Activated T-helper 9 cell treated with anti-CD3 and anti-CD28 coated beads, Interleukin-2, amount 50 U/mL, for 16 hours (primary cell): ENCODE measurements around the gene LAMA2.

Experiments
- DNase-seq: peaks from one replicate; pipeline ENCODE4 v3.0.0-alpha.2; 2020; ENCODE audit warnings: low read depth

LAMA2 gene

GRCh38 chr6:129494099-129494498 is 611.2 kb downstream of the LAMA2 start:
- no peak for DNase-seq

- no peak for DNase-seq
Observed at GRCh38 chr6:129494586-129494985, 611.6 kb downstream of the LAMA2 start.

GRCh38 chr6:129495652-129496051 is 612.7 kb downstream of the LAMA2 start:
- no peak for DNase-seq

DNA sequence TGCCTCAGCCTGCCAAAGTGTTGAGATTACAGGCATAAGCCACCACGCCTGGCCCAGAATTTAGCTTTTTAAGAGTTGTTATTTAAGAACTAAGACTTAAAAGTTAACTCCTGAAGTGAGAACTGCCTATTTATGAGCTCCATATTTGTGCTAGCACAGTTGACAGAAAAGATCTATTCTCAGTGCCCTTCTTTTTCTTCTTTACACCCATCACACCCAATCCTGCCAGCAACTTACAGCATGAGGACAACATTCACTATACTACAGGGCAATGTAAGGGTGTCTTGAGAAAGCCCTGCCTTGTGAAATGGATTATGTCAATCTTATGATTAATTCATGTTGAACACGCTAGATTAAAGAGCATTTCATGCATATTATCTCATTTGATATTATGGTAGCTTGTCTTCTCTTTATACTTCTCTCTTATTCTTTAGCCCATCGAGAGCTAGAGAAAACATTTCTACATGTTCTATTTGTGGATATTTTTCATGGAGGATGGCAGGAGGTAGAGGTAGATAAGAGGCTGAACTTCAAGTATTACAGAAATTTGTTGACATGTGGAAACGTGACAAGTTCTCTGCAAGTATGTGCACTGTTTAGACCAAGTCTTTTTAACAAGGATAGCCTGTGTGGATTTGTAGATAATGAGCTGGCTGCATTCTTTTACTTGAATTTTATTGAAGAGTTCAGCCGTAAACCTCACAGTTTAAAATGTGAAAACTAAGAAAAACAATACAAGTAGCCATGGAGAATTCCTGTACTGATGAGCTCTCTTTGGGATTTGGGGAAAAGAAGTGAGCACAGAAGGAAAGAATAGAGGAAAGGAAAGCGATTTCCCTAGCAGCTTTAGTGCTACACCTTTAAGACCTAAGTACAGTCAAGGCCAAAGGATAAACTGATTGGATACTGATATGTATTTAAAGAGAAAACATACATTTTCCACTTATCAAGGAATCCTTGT is 614.8 kb downstream of the LAMA2 start:
- no peak for DNase-seq

DNA sequence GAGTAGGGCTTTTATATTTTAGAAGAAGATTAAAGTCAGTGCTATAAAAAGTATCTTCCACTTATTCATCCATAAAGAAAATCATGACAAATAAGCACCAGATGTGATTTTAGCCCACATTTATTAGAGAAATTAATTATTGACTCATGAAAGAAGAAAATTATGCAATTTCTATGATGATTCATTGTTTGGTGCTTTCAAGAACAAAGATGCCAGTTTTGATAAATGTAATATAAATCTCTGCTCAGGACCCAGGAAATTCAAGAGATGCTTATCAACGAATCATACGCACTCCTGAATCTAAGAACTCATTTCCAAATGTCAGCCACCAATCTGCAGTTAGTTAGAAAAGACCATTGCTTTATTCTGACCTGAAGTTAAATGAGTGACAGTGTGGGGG is 615.6 kb downstream of the LAMA2 start:
- DNase-seq: no peak

GRCh38 chr6:129498950-129499842 is 616.3 kb downstream of the LAMA2 start:
- DNase-seq: no peak

DNA sequence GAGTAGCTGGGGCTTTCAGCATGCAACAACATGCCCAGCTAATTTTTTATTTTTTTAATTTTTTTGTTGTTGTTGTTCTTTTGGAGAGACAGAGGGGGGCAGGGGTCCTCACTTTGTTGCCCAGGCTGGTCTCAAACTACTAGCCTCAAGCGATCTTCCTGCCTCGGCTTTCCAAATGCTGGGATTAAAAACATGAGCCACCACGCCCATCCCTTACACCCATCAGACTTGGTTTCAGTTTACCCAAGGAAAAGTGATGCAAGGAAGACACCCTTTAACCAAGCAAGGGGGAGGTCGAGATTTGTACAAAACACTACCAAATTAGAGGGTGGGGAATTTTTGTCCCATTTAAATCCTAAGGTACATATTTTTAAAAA is 616.9 kb downstream of the LAMA2 start:
- DNase-seq: no peak

GRCh38 chr6:129500958-129501739 is 618.2 kb downstream of the LAMA2 start:
- peak; percentile 16 for DNase-seq

DNA sequence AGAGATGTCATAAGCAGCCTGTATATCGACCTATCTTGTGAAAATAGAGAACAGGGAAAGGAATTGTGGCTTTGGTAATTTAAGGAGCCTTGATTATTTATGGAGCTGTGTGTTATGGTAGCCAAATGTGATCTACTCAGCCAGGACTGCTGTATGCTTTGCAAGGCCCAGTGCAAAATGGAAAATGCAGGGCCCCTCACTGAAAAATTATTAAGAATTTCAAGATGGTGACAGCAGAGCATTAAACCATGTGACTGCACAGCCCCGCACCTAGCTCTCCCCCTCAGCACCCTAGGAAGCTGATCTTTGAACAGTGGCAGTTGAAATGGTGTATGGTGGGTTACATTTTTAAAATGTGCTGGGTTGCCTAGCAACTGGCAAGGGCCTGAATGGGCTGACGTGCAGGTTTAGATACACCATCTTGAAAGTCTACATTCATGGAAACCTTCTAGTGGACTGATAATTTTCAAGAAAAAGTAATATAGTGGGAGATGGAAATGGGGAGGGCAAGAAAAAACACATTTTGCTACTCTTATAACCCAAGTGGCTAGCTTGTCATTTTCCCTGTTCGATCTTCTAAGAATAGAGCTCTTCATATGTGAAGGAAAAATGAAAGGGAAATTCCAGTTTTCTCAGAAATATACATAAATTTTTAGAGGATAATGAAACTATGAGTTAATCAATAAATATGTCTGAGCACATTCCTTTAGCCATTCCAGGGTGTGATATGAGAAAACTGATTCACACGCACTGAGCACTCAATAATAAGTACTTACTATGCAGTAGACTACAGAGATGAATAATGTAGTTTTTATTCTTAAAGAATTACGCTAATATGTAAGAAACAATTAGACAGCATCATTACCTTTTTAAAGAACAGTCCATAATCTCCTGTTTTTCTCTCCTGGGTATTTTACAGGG is 619.1 kb downstream of the LAMA2 start:
- no peak for DNase-seq

DNA sequence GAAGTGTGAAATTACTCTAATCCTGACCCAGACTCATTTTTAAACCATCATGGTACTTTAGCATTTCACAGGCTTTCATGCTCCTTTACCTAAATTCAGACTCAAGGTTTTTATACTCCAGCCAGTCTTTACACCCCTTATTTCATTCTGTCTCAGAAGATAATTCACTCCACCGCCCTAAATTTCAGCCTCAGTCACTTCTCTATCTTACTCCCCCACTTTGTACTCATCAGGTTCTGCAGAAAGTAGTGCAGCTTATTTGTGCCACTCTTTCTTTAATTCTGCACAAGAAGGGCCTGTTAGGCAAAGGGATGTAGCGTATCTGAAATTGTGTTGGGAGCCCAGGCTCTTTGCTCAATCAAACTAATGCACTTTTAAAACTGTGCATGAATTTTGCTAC is 621.5 kb downstream of the LAMA2 start:
- no peak for DNase-seq

DNA sequence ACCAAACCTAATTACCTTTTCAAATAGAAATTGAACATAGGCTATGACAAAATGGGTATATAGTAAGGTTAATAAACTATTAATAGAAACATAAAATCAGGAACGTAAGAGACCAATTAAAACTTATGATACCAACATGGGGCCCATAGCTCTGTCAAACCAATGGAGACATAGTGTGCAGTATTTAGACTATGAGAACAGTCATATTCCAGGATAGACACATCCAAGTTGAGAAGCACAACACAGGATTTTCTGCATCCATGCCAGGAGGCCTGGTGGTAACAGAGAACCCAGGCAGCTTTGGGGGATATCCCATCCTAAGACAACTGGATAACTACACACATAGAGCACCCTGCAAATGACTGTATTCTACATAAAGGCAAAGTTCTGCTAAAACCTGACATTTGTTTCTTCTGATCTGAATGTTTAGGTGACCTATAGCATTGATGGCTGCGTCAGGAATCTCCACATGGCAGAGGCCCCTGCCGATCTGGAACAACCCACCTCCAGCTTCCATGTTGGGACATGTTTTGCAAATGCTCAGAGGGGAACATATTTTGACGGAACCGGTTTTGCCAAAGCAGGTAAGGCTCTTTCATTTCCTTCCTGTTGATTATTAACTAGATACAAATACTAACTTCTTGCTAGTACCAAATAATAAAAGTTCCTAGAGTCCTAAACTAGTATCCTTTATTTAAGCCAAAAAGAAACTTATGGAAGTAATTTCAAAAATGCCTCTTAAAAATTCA is 624.3 kb downstream of the LAMA2 start:
- no peak for DNase-seq

DNA sequence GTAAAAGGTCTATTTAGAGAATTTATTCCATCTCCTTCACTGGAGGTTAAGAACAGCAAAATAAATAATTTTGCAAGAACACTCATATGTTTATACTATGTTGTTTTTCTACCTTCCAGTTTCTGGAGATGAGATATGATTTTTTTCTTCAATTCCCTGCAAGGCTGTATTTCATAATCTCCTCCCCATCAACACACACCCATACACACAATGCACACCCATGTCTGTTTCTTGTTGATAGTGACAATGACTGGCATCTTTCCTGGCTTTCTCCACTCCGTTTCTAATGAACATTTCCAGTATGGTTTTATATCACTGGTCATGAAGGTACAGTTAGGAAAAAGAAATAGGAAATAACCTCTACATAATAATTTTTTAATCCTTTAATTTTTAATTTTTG is 624.9 kb downstream of the LAMA2 start:
- no peak for DNase-seq

DNA sequence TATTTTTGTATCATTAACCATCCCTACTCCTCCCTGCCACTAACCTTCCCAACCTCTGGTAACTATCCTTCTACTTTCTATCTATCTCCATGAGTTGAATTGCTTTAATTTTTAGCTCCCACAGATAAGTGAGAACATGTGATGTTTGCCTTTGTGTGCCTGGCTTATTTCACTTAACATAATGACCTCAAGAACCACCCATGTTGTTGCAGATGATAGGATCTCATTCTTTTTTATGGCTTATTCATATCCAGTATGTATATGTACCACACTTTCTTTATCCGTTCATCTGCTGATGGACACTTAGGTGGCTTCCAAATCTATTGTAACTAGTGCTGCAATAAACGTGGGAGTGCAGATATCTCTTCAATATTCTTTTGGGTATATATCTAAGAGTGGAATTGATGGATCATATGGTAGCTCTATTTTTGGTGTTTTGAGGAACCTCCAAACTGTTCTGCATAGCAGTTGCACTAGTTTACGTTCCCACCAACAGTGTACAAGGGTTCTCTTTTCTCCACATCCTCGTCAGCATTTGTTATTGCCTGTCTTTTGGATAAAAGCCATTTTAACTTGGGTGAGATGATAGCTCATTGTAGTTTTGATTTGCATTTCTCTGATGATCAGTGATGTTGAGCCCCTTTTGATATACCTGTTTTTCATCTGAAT is 625.7 kb downstream of the LAMA2 start:
- no peak for DNase-seq

DNA sequence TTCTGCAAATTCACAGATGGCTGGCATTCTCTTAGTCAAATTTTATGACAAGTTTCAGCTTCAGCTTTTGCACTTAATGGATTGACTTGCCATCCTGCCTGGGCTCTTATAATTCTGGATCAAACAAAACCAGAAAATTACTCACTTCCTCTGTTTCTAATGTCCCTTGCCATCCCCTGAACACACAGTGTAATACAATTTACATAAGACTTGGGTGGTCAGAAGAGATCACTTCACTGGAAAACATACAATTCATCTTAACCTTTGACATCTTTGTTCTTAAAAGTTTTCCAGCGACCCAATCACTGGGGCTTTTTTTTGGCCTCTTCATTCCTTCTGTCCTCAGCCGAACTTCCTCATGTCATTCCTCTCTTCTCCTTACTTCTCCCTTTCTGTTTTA is 628.0 kb downstream of the LAMA2 start:
- no peak for DNase-seq

DNA sequence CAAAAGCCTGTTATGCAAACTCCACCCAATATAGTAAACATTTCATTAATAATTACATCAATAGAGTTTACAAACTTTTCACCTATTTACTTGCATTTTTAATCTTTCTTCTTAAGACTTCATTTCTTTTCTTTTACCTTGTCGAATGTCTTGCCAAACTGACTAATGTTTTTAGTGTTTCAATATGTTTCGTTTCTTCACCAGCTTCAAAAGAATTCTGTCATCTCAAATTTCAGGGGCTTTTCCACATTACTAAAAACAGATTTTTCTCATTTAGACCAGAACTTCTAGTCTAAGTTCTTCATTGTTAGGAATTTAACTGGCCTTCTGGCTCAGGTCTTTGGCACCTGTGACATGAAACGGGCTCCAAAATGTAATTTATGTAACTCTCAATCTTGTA is 630.5 kb downstream of the LAMA2 start:
- DNase-seq: no peak

- no peak for DNase-seq
Observed at GRCh38 chr6:129515004-129515403, 632.1 kb downstream of the LAMA2 start.

- no peak for DNase-seq
Observed at GRCh38 chr6:129516005-129516404, 633.1 kb downstream of the LAMA2 start.

GRCh38 chr6:129516787-129517186 is 633.8 kb downstream of the LAMA2 start:
- no peak for DNase-seq

- no peak for DNase-seq
Observed at GRCh38 chr6:129517288-129517687, 634.4 kb downstream of the LAMA2 start.

- DNase-seq: no peak
Observed at GRCh38 chr6:129519750-129520149, 636.8 kb downstream of the LAMA2 start.
